Peyer's patch (tissue), 4 donors: ENCODE results near the gene PDXP. TPM values are rescaled to one million over a fixed set of nuclear protein-coding genes. Genes with fewer than 3 reads are reported as not detected.

Experiments used
- DNase-seq, 3 donors: peaks; one replicate each; pipeline ENCODE4 v3.0.0-alpha.2; 2017 to 2019
- H3K27ac ChIP-seq, 4 donors: fragments of 200-600 bp; sonication (generic); one replicate each; pipeline ENCODE4 v1.5.1; 2016 to 2019
- H3K27me3 ChIP-seq, 2 donors: fragments of 200-600 bp; sonication (generic); one replicate each; pipeline ENCODE4 v1.5.1; 2019
- H3K36me3 ChIP-seq, 3 donors: fragments of 200-600 bp; sonication (generic); one replicate each; pipeline ENCODE4 v1.5.1; 2016 to 2019
- H3K4me1 ChIP-seq, 4 donors: fragments of 200-600 bp; sonication (generic); one replicate each; pipeline ENCODE4 v1.5.1; 2016 to 2019
- H3K4me3 ChIP-seq, 4 donors: fragments of 200-600 bp; sonication (generic); 1 replicate in 3 of 4; 2 replicates in 1 of 4; pipeline ENCODE4 v1.5.1; 2016 to 2019; ENCODE audit warnings: mild to moderate bottlenecking in 1 of 4
- H3K9me3 ChIP-seq, 4 donors: fragments of 200-600 bp; sonication (generic); one replicate each; pipeline ENCODE4 v1.5.1; 2016 to 2019; ENCODE audit warnings: mild to moderate bottlenecking in 1 of 4
- CTCF ChIP-seq, 6 experiments: fragments of 450-650 bp in 4 of 6; fragments of 200-600 bp in 2 of 6; sonication (generic) in 1 of 6; IDR thresholded peaks; one replicate each; pipeline ENCODE4 v1.5.1; 2017 to 2019; ENCODE audit warnings: antibody characterized with exemption in 6 of 6, mild to moderate bottlenecking in 3 of 6, moderate library complexity in 1 of 6
- POLR2A ChIP-seq, 2 donors: fragments of 450-650 bp; IDR thresholded peaks; one replicate each; pipeline ENCODE4 v1.5.1; 2017; ENCODE audit warnings: antibody characterized with exemption in 2 of 2, mild to moderate bottlenecking in 2 of 2, moderate library complexity in 2 of 2
- total RNA-seq, 4 donors: library from RNA; depleted of rRNA; stranded (reverse); fragments of >200 nt; gene quantifications; one replicate each; pipeline ENCODE4 v1.1.0, GENCODE V29; 2016

The PDXP gene
- total RNA-seq, 4 donors from 2014 or later: 19.0 to 146 (median 111) TPM

GRCh38 chr22:37621352-37621860 is 37.1 kb upstream of the PDXP start:
- Histone ChIP-seq H3K27me3 (no peaks in the 10 kb centered on the region), H3K9me3 (no peaks in the 10 kb centered on the region), H3K36me3 (peaks cover 0 to 80% (median 0%) of the 10 kb centered on the region in 3 donors), H3K4me1 (peaks cover 0 to 27% (median 19%) of the 10 kb centered on the region in 4 donors), H3K27ac (peak overlapping the region in 1 of 4 donors; percentile 47), H3K4me3 (no peak overlapping the region)
- TF ChIP-seq POLR2A (IDR thresholded peaks at IDR 0.05) (no peak), CTCF (IDR thresholded peaks at IDR 0.05) (no peak)
- DNase-seq: peak; percentile 44 to 77 (median 77)

DNA sequence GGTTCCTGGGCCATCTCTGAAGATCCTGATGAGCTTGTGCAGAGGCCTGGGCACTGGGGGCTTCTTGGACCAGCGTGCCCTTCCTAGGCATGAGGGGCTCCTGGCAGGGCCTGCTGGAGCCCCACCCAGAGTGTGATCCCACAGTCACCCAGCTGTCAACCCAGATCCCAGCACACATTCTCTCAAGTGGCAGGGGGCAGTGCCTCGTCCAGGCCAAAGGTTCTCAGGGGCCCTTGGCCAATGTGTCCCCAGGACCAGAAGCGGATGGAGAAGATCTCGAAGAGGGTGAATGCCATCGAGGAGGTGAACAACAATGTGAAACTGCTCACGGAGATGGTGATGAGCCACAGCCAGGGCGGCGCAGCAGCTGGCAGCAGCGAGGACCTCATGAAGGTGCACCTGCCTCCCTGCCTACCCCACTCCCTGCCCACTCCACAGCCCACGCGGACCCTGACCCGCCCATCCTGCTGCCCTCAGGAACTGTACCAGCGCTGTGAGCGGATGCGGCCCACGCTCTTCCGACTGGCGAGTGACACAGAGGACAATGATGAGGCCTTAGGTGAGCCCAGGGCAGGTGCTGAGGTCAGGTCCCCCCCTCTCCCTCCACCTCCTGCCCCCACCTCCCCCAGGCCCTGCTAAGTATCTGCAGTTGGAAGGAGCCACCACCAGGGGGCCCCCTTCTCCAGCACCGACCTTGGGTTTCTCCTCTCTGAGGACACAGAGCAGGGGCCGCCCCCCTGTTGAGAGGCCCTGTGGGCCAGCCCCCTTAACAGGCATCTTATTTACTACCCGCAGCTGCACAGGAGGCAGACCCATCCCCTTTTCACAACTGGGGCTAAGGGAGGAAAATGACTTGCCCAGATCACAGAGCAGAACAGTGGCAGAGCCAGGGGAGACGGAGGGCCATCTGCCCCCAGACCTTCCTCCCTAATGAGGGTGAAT is 35.2 kb upstream of the PDXP start:
- Histone ChIP-seq H3K9me3 (no peaks in the 10 kb centered on the region), H3K27ac (peak overlapping the region; percentile 38 to 72 (median 50)), H3K4me3 (no peak overlapping the region), H3K27me3 (no peaks in the 10 kb centered on the region), H3K36me3 (peaks cover 0 to 64% (median 0%) of the 10 kb centered on the region in 3 donors), H3K4me1 (peaks cover 3 to 41% (median 36%) of the 10 kb centered on the region in 4 donors)
- TF ChIP-seq POLR2A (IDR thresholded peaks at IDR 0.05) (no peak), CTCF (IDR thresholded peaks at IDR 0.05) (peak; percentile 63 to 94 (median 72))
- peak; percentile 77 to 86 (median 80) for DNase-seq

DNA sequence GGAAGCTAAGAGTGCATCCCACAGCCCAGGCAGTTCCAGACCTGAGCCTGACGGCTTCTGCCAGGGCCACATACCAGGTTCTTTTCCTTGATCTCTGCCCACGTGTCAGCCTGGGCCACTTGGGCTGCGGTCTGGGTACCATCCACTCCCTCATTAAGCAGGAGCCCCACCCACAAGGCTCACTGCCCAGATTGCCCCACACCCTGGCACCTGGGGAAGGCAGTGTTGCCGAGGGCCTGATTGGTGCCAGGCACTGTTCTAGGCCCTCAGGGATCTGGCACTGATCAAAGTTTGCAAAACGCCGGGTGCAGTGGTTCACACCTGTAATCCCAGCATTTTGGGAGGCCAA is 34.5 kb upstream of the PDXP start:
- no peaks in the 10 kb centered on the region for H3K27me3 ChIP-seq
- H3K9me3 ChIP-seq: no peaks in the 10 kb centered on the region
- peaks cover 0 to 64% (median 0%) of the 10 kb centered on the region in 3 donors for H3K36me3 ChIP-seq
- H3K4me3 ChIP-seq: no peak overlapping the region
- TF ChIP-seq CTCF (IDR thresholded peaks at IDR 0.05) (no peak), POLR2A (IDR thresholded peaks at IDR 0.05) (no peak)
- H3K27ac ChIP-seq: peak overlapping the region; percentile 38 to 72 (median 50)
- peaks cover 3 to 41% (median 33%) of the 10 kb centered on the region in 4 donors for H3K4me1 ChIP-seq
- DNase-seq: peak in 2 of 3 donors; percentile 74 to 81

GRCh38 chr22:37624876-37625275 is 33.6 kb upstream of the PDXP start:
- no peak for DNase-seq
- TF ChIP-seq POLR2A (IDR thresholded peaks at IDR 0.05) (no peak), CTCF (IDR thresholded peaks at IDR 0.05) (no peak)
- peak overlapping the region in 2 of 4 donors; percentile 0 to 42 for H3K27ac ChIP-seq
- no peaks in the 10 kb centered on the region for H3K9me3 ChIP-seq
- no peak overlapping the region for H3K4me3 ChIP-seq
- peaks cover 3 to 41% (median 33%) of the 10 kb centered on the region in 4 donors for H3K4me1 ChIP-seq
- peaks cover 0 to 65% (median 0%) of the 10 kb centered on the region in 3 donors for H3K36me3 ChIP-seq
- H3K27me3 ChIP-seq: no peaks in the 10 kb centered on the region

DNA sequence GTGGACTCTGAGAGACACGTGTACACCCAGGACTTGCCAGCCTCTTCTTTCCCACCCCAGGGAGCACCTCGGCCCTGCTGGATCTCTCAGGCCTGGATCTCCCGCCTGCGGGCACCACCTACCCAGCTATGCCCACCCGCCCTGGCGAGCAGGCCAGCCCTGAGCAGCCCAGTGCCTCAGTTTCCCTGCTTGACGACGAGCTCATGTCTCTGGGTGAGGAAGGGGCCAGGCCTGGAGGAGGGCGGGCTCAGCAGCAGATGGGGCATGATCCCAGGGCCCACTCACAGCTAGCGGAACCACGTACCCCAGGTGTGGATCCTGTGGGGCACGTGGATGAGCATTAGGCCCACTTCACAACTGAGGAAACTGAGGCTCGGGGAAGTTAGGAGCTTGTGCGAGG is 32.8 kb upstream of the PDXP start:
- Histone ChIP-seq H3K4me1 (peaks cover 3 to 41% (median 33%) of the 10 kb centered on the region in 4 donors), H3K9me3 (no peaks in the 10 kb centered on the region), H3K4me3 (no peak overlapping the region), H3K36me3 (peaks cover 0 to 64% (median 0%) of the 10 kb centered on the region in 3 donors), H3K27me3 (no peaks in the 10 kb centered on the region), H3K27ac (peak overlapping the region; percentile 33 to 80 (median 62))
- no peak for TF ChIP-seq POLR2A (IDR thresholded peaks at IDR 0.05)
- no peak for TF ChIP-seq CTCF (IDR thresholded peaks at IDR 0.05)
- DNase-seq: no peak
